SH-SY5Y (cell line): Measurements from ENCODE around the gene CD163L1.

Experiments
- GATA2 ChIP-seq: IDR thresholded peaks from 2 replicates; pipeline ENCODE4 v1.6.1; 2011; ENCODE audit warnings: mild to moderate bottlenecking, low read depth, low read length
- GATA3 ChIP-seq: IDR thresholded peaks from 2 replicates; pipeline ENCODE4 v1.6.1; 2011; ENCODE audit warnings: low read depth, mild to moderate bottlenecking, low read length, moderate library complexity

DNA sequence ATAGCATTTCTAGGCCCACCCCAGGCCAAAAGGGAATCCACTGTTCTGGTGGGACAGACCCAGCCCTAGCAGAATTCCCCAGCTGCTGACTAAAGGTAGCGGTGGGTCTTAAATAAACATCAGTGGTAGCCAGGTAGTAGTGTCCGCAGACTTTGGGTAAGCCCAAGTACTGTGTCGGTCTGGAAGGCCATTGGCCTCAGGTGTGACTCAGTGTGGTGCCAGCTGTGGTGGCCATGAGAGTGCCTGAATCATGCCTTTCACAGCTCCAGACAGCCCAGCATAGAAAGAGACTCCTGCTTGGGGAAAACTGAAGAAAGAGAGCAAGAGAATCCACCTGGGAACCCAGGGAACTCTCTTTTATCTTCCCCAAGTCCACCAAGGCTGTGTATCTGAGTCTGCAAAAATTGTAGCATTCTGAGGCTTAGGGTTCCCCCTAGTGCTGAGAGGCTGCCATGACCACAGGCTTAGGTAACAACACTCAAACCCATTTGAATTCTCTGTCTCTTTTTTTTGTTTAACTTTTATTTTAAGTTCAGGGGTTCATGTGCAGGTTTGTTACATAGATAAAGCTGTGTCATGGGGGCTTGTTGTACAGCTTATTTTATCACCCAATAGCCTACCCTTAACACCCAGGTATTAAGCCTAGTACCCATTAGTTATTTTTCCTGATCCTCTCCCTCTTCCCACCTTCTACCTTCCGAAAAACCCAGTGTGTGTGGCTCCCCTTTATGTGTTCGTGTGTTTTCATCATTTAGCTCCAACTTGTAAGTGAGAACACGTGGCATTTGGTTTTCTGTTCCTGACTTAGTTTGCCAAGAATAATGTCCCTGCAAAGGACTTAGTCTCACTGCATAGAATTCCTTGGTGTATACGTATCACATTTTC, 16.7 kb upstream of the CD163L1 start:
- TF ChIP-seq GATA3 = no peak
- no peak for TF ChIP-seq GATA2
